GM18861 (cell line): ENCODE data around the gene LRP1B.
"Not testable (repeated sequence)": the region's sequence is repeated elsewhere in the genome, so short reads cannot be mapped to it uniquely, and the experiment has no call there.

ENCODE experiments used
- ATAC-seq: cut with Tn5 transposase; IDR thresholded peaks from one replicate; pipeline ENCODE4 v1.9.1; 2021; ENCODE audit not compliant: unreplicated experiment

Gene LRP1B

GRCh38 chr2:140422759-140423158, 1708.1 kb downstream of the LRP1B start:
- ATAC-seq: no peak

- no peak for ATAC-seq
Observed at GRCh38 chr2:140417504-140417903, 1713.3 kb downstream of the LRP1B start.

GRCh38 chr2:140416577-140416976, 1714.2 kb downstream of the LRP1B start:
- no peak for ATAC-seq

- not testable (repeated sequence) for ATAC-seq
Observed at GRCh38 chr2:140415035-140415434, 1715.8 kb downstream of the LRP1B start.

- ATAC-seq: no peak
Observed at GRCh38 chr2:140410695-140411094, 1720.1 kb downstream of the LRP1B start.

- ATAC-seq: no peak
Observed at GRCh38 chr2:140401056-140401455, 1729.8 kb downstream of the LRP1B start.

GRCh38 chr2:140392824-140393223, 1738.0 kb downstream of the LRP1B start:
- ATAC-seq: no peak

GRCh38 chr2:140384946-140385345, 1745.9 kb downstream of the LRP1B start:
- ATAC-seq: no peak

GRCh38 chr2:140383781-140384180, 1747.0 kb downstream of the LRP1B start:
- ATAC-seq: no peak

GRCh38 chr2:140376686-140377085, 1754.1 kb downstream of the LRP1B start:
- ATAC-seq: no peak

GRCh38 chr2:140363131-140363530, 1767.7 kb downstream of the LRP1B start:
- no peak for ATAC-seq

- ATAC-seq: no peak
Observed at GRCh38 chr2:140362361-140362760, 1768.5 kb downstream of the LRP1B start.

- ATAC-seq: no peak
Observed at GRCh38 chr2:140359056-140359771, 1771.6 kb downstream of the LRP1B start.

GRCh38 chr2:140356697-140357096, 1774.1 kb downstream of the LRP1B start:
- ATAC-seq: no peak

GRCh38 chr2:140355511-140356090, 1775.2 kb downstream of the LRP1B start:
- no peak for ATAC-seq

GRCh38 chr2:140354544-140354943, 1776.3 kb downstream of the LRP1B start:
- ATAC-seq: no peak

GRCh38 chr2:140353541-140353940, 1777.3 kb downstream of the LRP1B start:
- no peak for ATAC-seq

GRCh38 chr2:140351692-140352091, 1779.1 kb downstream of the LRP1B start:
- ATAC-seq: no peak

- no peak for ATAC-seq
Observed at GRCh38 chr2:140349695-140350094, 1781.1 kb downstream of the LRP1B start.

GRCh38 chr2:140348826-140349225, 1782.0 kb downstream of the LRP1B start:
- ATAC-seq: no peak

GRCh38 chr2:140344838-140345237, 1786.0 kb downstream of the LRP1B start:
- ATAC-seq: no peak

GRCh38 chr2:140344266-140344665, 1786.5 kb downstream of the LRP1B start:
- not testable (repeated sequence) for ATAC-seq

- ATAC-seq: no peak
Observed at GRCh38 chr2:140338795-140339194, 1792.0 kb downstream of the LRP1B start.
